Measurements from ENCODE around the gene C1QTNF8. TPM values are rescaled to one million over a fixed set of nuclear protein-coding genes. Genes with fewer than 3 reads are reported as not detected.

The C1QTNF8 gene
- total RNA-seq, 1 donor from 2014 or later, result not detected

DNA sequence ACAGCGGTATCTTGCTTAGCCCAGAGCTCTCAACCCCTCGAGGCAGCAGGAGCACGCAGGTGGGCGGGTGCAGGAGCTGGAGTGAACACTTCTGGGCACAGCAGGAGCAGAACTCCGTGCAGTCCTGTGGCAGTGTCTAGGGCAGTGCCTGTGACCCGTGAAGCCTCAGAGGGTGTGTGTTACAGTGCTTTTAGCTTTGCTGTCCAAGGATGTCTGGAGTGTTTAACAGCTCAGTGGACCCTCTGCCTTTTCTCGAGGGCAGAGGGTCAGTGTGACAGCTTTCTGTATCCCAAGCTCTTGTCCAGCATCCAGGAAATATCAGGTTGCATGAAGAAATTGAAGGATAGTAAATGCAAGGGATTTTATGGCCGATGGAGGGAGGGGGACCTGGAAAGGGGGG, 39.8 kb downstream of the C1QTNF8 start:
- ATAC-seq (no peak), DNase-seq (no peak)
- Histone ChIP-seq H3K36me3 (no peaks in the 10 kb centered on the region), H3K4me3 (no peak overlapping the region), H3K27ac (no peak overlapping the region), H3K27me3 (ENCODE audit: low read depth) (peaks cover 38% of the 10 kb centered on the region), H3K9me3 (no peaks in the 10 kb centered on the region), H3K4me1 (no peaks in the 10 kb centered on the region)
- intact Hi-C loops (cut with DNase I), result no loop called here
- TF ChIP-seq, protein P1, sequence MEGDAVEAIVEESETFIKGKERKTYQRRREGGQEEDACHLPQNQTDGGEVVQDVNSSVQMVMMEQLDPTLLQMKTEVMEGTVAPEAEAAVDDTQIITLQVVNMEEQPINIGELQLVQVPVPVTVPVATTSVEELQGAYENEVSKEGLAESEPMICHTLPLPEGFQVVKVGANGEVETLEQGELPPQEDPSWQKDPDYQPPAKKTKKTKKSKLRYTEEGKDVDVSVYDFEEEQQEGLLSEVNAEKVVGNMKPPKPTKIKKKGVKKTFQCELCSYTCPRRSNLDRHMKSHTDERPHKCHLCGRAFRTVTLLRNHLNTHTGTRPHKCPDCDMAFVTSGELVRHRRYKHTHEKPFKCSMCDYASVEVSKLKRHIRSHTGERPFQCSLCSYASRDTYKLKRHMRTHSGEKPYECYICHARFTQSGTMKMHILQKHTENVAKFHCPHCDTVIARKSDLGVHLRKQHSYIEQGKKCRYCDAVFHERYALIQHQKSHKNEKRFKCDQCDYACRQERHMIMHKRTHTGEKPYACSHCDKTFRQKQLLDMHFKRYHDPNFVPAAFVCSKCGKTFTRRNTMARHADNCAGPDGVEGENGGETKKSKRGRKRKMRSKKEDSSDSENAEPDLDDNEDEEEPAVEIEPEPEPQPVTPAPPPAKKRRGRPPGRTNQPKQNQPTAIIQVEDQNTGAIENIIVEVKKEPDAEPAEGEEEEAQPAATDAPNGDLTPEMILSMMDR (IDR thresholded peaks at IDR 0.05), result no peak

GRCh38 chr16:1055557-1055924, 40.5 kb downstream of the C1QTNF8 start:
- Histone ChIP-seq H3K27ac (no peak overlapping the region), H3K36me3 (no peaks in the 10 kb centered on the region), H3K9me3 (no peaks in the 10 kb centered on the region), H3K27me3 (ENCODE audit: low read depth) (peaks cover 38% of the 10 kb centered on the region), H3K4me1 (no peaks in the 10 kb centered on the region), H3K4me3 (no peak overlapping the region)
- intact Hi-C loops (cut with DNase I), result no loop called here
- TF ChIP-seq, protein P1 (IDR thresholded peaks at IDR 0.05), result no peak
- DNase-seq (no peak), ATAC-seq (no peak)

DNA sequence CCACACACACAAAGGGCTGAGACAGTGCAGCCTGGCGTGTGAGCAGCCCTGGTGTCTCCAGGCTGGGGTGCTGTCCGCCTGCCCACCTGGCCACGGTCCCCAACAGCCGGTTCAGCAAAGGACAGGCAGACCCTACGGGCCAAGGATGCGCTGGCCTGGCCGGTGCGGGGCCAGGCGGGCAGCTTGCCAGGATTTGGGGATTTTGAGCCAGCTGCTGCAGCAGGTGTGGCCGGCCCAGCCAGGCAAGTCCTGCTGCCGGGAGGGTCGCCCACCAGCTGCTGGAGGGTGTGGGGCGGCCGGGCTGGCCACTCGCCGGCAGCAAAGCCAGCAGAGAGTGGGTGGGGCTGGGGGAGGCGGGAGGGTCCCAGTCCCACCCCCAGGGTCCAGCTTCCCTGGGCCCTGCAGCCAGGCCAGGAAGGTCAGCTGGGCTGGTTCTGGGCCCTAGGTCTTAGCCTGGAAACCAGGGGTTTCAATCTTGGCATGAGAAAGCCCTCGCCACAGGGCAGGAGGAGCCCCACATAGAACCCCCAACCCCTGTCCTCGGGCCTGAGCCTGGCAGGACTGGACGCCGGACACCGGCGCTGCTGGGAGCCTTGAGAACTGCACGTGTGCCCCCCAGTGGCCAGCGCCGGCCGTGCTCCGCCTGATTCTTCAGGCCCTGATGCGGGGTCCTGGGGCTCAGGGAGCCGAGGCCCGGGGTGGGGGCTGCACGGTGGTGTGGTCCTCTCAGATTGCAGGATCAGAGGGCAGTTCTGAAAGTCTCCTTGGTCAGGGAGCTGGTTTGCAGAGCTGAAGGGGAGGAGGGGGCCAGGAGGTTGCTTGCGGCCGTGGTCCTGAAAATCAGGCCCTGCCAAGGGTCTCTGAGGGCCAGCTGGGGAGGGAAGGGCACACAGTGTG, 41.1 kb downstream of the C1QTNF8 start:
- ATAC-seq, result peak; percentile 47 to 57
- Histone ChIP-seq H3K36me3 (no peaks in the 10 kb centered on the region), H3K27ac (no peak overlapping the region), H3K4me3 (no peak overlapping the region), H3K4me1 (no peaks in the 10 kb centered on the region), H3K27me3 (ENCODE audit: low read depth) (peaks cover 45% of the 10 kb centered on the region), H3K9me3 (no peaks in the 10 kb centered on the region)
- intact Hi-C loops (cut with DNase I), result no loop called here
- TF ChIP-seq, protein P1 (IDR thresholded peaks at IDR 0.05), result peak; percentile 70
- DNase-seq, result peak; percentile 60

DNA sequence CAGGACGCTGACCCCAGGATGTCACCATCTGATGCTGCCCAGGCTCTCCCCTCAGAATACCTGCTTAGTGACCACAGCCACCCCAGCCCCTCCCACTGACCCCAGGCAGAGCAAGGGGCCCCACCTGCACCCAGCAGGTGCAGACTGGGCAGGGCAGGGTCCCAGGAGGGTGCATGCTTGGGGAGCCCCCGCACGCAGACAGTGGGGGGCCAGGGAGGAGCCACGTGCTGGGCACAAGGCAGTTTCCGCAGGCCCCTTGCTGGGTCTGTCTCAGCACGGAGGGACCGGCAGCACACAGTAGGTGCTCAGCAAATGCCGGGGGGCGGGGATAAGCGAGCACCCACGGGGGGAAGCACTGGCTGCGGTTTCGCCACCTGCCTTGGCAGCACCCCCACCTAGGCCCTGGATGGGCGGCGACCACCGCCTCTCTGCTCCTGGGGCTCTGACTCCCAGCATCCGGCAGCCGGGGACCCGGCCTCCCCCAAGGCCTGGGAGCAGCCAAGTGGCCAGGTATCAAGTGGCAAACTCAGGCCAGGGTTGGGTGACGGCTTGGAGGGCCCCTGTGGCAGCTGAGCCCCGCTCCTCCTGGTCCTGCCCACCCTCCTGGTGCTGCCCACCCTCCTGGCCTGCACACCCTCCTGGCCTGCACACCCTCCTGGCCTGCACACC, 42.2 kb downstream of the C1QTNF8 start:
- intact Hi-C loops (cut with DNase I), result no loop called here
- no peaks in the 10 kb centered on the region for H3K36me3 ChIP-seq
- no peak overlapping the region for H3K4me3 ChIP-seq
- DNase-seq (no peak), ATAC-seq (no peak)
- H3K9me3 ChIP-seq, result no peaks in the 10 kb centered on the region
- peaks cover 55% of the 10 kb centered on the region for H3K27me3 ChIP-seq (ENCODE audit: low read depth)
- H3K4me1 ChIP-seq, result no peaks in the 10 kb centered on the region
- TF ChIP-seq, protein P1 (IDR thresholded peaks at IDR 0.05), result no peak
- H3K27ac ChIP-seq, result no peak overlapping the region

GRCh38 chr16:1053121-1053521, 42.9 kb downstream of the C1QTNF8 start:
- TF ChIP-seq, protein P1 (IDR thresholded peaks at IDR 0.05), result no peak
- ATAC-seq, result no peak

More at GRCh38 chr16:1053121-1053521, 42.9 kb downstream of the C1QTNF8 start:
- Histone ChIP-seq H3K27me3 (ENCODE audit: low read depth) (peaks cover 60% of the 10 kb centered on the region), H3K27ac (no peak overlapping the region), H3K9me3 (no peaks in the 10 kb centered on the region), H3K4me3 (no peak overlapping the region), H3K4me1 (no peaks in the 10 kb centered on the region), H3K36me3 (no peaks in the 10 kb centered on the region)
- intact Hi-C loops (cut with DNase I), result no loop called here
- no peak for DNase-seq
